A673 (cell line): ENCODE results near the gene ERMN.

Experiments
- CTCF ChIP-seq: fragments of 300-800, 200-600 bp; sonication (generic); conservative IDR thresholded peaks from 2 replicates; pipeline ENCODE4 v1.5.1; 2017; ENCODE audit warnings: low read depth, mild to moderate bottlenecking, antibody characterized with exemption, low read length, moderate library complexity, mixed read lengths
- EZH2 ChIP-seq: fragments of 200-600 bp; sonication (generic); IDR thresholded peaks from 2 replicates; pipeline ENCODE4 v1.6.1; 2017; ENCODE audit warnings: borderline replicate concordance, low read depth, mild to moderate bottlenecking, mixed read lengths, antibody characterized with exemption, low read length; ENCODE audit not compliant: poor library complexity, severe bottlenecking

GRCh38 chr2:157271590-157272203, 53.9 kb downstream of the ERMN start:
- TF ChIP-seq CTCF = no peak
- TF ChIP-seq EZH2 = no peak
